CD4-positive, alpha-beta T cell treated with Interferon gamma for 1 hour (primary cell): ENCODE results near the gene CHCHD6.

Experiments used
- DNase-seq: peaks from one replicate; pipeline ENCODE4 v3.0.0-alpha.2; 2020

CHCHD6 gene, protein sequence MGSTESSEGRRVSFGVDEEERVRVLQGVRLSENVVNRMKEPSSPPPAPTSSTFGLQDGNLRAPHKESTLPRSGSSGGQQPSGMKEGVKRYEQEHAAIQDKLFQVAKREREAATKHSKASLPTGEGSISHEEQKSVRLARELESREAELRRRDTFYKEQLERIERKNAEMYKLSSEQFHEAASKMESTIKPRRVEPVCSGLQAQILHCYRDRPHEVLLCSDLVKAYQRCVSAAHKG

DNA sequence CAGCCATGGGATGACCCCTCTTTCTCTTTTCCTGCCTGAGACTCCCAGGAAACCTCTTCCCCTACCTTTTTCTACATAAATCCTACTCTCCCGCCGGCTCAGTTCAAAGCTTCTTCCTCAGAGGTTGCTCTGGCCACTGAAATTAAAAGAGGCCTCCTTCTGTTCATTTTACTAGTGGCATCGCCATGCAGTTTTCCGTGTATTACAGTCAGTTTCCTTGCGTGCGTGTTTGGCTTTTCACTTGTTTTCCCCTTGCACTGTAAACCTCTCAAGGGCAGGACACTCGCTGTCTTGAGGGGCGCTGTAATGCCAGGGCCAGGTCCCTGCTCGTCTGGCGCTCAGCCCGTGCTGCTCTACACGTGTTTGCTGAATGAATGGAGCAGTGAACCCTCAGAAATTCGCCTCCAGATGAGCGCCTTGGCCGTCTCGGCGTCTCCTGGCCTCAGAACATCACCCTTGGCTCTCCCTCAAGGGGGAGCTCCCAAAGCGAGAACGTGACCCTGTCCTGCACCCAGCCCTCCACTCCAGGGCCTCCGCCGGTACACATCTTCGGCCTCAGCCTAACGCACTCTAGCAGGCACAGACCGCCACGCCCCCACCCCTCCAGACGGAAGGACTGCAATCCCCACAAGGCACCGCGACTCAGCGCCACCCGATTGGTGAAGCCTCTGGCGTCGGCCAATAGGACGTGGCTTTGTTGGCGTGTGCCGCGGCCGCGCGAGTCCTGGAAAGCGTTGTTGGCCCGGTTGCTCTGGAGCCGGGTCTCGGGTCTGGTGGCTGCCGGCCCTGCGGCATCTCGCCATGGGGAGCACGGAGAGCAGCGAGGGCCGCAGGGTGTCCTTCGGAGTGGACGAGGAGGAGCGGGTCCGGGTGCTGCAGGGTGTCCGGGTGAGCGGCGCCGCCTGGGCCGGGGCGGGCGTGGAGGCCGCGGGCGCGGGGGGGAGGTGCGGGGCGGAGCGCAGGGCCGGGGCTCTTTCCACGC is at the start of gene CHCHD6:
TSS of gene CHCHD6 (plus strand) at position 729 of the 982 bp plus-strand sequence. CDS start at position 802, 73 bp downstream.
- DNase-seq = peak; percentile 94

GRCh38 chr3:126654571-126655383 is 49.3 kb upstream of the CHCHD6 start, which contains the start of gene TXNRD3:
Gene TXNRD3, minus strand, starts transcription at chr3:126655124.
- DNase-seq = peak; percentile 65

DNA sequence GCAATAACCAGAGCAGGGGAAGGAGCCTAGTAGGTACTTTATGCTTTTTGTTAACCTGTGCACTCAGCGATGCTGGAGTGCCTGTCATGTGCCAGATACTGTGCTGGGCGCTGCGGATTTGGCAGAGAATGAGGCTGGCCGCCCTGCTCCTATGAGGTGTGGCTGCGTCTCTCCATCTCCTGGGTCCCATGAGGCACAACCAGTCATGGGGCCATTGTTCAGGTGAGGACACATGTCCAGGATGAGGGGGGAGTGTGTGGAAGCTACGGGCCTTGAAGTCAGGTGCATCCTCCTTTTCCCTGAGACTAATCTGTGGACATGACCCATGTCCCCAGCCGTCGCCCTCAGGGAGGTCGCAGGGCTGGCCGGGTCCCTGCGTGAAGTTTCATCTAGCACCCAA is 48.2 kb upstream of the CHCHD6 start:
- DNase-seq = no peak

DNA sequence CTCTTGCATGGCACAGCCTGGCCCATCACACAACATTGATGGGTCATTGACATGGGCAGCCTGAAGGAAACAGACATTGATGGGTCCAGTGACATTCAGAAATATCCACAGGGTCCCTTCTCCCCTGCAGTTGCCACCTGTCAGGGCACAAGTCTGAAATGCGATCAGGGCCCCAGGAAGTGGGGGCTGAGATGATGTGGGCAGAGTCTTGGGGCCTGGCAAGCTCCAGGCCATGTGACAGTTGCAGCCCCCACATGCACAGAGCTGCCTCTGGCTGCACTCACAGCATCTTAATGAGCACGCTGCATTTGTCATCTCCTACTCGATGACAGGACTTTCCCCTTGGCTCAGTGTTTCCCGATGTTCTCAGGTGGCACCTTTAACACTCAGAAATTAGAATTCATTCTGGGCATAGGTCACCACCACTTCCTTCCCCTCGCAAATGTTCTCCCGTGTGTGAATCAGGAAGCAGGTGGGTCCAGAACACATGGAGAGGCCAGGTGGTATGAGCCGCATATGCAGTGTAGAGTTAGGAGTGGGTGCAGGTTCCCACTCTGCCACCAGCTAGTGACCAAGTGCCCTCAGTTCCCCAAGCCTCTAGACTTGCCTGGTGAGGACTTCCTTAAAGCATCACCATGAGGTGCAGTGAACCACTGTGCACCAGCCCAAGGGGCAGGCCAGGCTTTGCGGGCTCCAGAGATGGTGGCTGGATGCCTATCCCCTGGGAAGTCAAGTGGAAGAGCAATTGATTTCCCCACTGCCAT is 47.5 kb upstream of the CHCHD6 start:
- no peak for DNase-seq

GRCh38 chr3:126657901-126658300 is 46.1 kb upstream of the CHCHD6 start:
- DNase-seq = no peak

GRCh38 chr3:126658584-126658983 is 45.5 kb upstream of the CHCHD6 start:
- DNase-seq = no peak

DNA sequence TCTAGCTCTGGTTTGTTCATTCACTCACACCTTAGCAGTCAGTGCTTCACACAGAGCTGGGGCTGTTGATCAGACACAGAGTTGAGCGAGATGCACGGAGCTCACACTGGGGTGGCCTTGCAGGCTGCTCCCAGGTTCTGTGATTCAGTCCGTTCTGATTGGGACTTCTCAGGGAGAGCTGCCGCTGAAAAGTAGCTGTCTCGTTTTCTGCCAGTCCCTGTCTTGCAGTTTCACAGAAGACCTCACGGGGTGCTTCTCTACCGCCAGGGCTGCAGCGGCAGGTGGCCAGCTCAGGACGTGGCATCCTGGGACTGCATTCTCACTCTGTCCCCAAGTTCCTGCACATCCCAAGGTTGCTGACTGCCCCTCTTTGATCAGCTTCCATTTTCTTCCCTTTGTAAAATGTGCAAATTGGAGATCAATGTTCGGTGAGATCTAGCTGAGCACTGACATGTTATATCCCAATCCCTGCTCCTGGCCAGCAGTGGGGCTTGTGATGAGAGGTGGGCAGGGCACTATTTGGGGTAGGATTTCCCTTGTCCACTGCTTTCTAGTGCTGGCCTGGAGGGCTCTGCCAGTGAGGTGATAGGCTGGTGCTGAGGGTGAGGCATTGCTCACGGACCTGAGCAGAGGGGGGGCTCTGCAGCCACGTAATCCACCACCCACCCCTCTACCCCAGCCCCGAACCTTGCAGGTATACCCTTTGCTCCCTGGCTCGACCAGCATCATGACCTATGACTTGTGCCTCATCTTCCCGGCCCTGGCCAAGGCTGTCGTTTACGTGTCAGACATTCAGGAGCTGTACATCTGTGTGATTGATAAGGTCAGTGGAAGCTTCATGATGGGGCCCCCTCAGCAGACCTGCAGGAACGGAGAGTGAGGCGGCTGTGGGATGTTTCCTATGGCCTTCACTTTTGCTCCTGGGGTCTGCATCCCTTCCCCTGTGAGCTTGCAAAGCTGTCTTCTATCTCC is 43.8 kb upstream of the CHCHD6 start:
- DNase-seq = no peak

DNA sequence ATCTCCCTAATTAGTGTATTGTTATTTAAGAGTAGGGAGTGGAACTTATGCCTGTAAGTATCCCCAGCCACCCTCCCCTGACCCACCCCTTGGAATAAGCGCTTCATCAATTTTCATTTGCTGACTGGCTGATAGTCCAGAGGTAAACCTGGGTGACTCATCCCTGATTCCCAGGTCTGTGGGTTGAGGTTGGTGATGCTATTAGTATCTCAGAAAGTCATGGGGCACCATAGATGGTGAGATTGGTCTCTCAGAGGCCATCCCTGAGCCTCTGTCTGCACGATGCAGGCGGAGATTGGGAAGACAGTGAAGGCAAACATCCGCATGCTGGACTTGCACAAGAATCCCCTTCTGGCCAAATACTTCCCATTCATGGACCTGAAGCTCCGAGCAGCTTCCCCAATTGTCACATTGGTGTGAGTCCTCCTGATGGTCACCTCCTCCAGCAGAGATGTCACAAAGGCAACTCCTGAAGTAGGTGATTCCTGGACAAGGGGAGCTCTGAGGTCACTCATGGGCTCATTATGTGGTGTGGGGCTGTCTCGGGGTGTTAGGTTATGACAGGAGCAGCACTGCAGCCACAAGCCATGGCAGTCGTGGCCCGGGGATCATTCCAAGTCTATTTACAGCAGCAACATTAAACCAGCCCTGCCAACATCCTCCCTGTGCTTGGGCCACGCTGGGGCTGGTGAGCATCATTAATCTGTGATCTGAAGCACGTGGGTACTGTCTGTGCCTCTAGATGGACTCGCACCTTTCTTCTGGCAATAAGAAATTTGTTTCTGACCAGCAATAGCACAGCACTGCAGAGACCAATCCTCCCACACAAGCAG is 42.3 kb upstream of the CHCHD6 start:
- DNase-seq = no peak

- no peak for DNase-seq
These were observed 40.8 kb upstream of the CHCHD6 start for GRCh38 chr3:126663257-126663656.

GRCh38 chr3:126663750-126664149 is 40.3 kb upstream of the CHCHD6 start:
- DNase-seq = no peak

GRCh38 chr3:126664591-126665214 is 39.3 kb upstream of the CHCHD6 start:
- DNase-seq = no peak

DNA sequence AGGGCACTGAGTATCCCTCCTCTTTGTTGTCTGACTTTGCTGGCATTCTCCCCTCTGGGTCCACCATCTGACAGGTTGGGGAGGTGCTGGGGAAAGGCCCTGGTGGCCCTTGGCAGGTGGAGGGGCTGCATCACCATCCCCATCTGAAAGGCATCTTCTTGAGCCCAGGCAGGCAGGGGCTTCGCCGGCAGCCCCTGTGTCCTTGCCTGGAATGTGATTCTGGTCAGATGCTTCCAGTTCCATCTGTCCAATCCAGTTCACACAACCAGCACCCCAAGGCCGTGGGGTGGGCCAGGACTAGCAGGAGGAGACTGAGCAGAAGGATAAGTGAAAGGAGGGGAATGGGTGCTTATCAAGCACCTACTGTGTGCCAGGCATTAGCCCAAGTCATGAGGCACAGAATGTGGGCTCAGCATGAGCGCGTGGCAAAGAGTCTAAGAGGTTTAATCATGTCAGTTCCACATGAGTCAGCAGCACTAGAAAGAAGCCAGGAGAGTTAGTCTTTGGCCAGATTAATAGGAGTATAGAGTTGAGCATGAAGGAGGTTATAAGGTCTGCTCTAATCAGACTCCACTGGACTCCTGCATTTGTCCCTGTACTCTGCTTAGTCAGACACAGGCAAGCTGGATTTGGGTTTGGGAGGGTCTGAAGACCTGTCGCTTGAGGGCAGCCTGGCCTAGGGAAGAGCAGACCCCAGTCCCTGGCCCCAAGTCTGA is 38.7 kb upstream of the CHCHD6 start:
- DNase-seq = no peak

- no peak for DNase-seq
These were observed 37.9 kb upstream of the CHCHD6 start for GRCh38 chr3:126665959-126666657.

- DNase-seq = no peak
These were observed 37.1 kb upstream of the CHCHD6 start for GRCh38 chr3:126666658-126667528.

GRCh38 chr3:126667631-126668449 is 36.2 kb upstream of the CHCHD6 start:
- DNase-seq = no peak
